DND-41 (cell line): ENCODE results near the gene KLHDC8A.
"Not testable (repeated sequence)": the region's sequence is repeated elsewhere in the genome, so short reads cannot be mapped to it uniquely, and the experiment has no call there.

Experiments
- ATAC-seq: fragments of 200-7000 bp; cut with Tn5 transposase; 3 replicates; pipeline ENCODE4 v1.9.1; 2021; ENCODE audit warnings: low read depth; ENCODE audit not compliant: insufficient read depth
- DNase-seq: peaks from one replicate; pipeline ENCODE4 v3.0.0-alpha.2; 2020
- H2AFZ ChIP-seq: 2 replicates; pipeline ENCODE4 v1.6.0; 2012; ENCODE audit warnings: low read depth, low read length
- H3K27ac ChIP-seq: 2 replicates; pipeline ENCODE4 v1.5.1; 2012; ENCODE audit warnings: low read length, inconsistent platforms
- H3K27me3 ChIP-seq: fragments of 200-600 bp; sonication (generic); 2 replicates; pipeline ENCODE4 v1.6.0; 2012; ENCODE audit warnings: low read length, mild to moderate bottlenecking, inconsistent platforms; ENCODE audit not compliant: insufficient read depth, poor library complexity
- H3K36me3 ChIP-seq: 2 replicates; pipeline ENCODE4 v1.5.1; 2012; ENCODE audit warnings: low read length, inconsistent platforms; ENCODE audit not compliant: insufficient read depth
- H3K4me1 ChIP-seq: 2 replicates; pipeline ENCODE4 v1.5.1; 2012; ENCODE audit warnings: mild to moderate bottlenecking, low read length; ENCODE audit not compliant: insufficient read depth
- H3K4me2 ChIP-seq: 2 replicates; pipeline ENCODE4 v1.6.0; 2012; ENCODE audit warnings: mild to moderate bottlenecking, moderate library complexity, low read length, inconsistent platforms; ENCODE audit not compliant: insufficient read depth
- H3K4me3 ChIP-seq, 2 experiments: fragments of 200-600 bp in 1 of 2; shearing (Covaris generic) in 1 of 2; 2 replicates each; pipeline ENCODE4 v1.5.1; 2012 to 2016; ENCODE audit warnings: inconsistent platforms in 2 of 2, low read length in 2 of 2, mild to moderate bottlenecking in 2 of 2, low read depth in 1 of 2, moderate library complexity in 1 of 2
- H3K79me2 ChIP-seq: 2 replicates; pipeline ENCODE4 v1.6.0; 2012; ENCODE audit warnings: low read length, inconsistent platforms; ENCODE audit not compliant: insufficient read depth
- H3K9ac ChIP-seq: 2 replicates; pipeline ENCODE4 v1.6.0; 2012; ENCODE audit warnings: low read depth, mild to moderate bottlenecking, inconsistent platforms, low read length, moderate library complexity
- H3K9me3 ChIP-seq: 2 replicates; pipeline ENCODE4 v1.5.1; 2012; ENCODE audit warnings: low read length, moderate library complexity, mild to moderate bottlenecking, inconsistent platforms; ENCODE audit not compliant: insufficient read depth, severe bottlenecking
- H4K20me1 ChIP-seq: 2 replicates; pipeline ENCODE4 v1.6.0; 2012; ENCODE audit warnings: low read length; ENCODE audit not compliant: insufficient read depth
- CTCF ChIP-seq: IDR thresholded peaks from 2 replicates; pipeline ENCODE4 v1.5.1; 2012; ENCODE audit warnings: borderline replicate concordance, low read length, moderate library complexity, mild to moderate bottlenecking; ENCODE audit not compliant: poor library complexity, severe bottlenecking; ENCODE audit errors: extremely low read depth
- EZH2 ChIP-seq: IDR thresholded peaks from 3 replicates; pipeline ENCODE4 v1.6.1; 2012; ENCODE audit warnings: borderline replicate concordance, low read depth, mild to moderate bottlenecking, moderate library complexity, low read length, inconsistent platforms; ENCODE audit not compliant: severe bottlenecking

KLHDC8A gene

DNA sequence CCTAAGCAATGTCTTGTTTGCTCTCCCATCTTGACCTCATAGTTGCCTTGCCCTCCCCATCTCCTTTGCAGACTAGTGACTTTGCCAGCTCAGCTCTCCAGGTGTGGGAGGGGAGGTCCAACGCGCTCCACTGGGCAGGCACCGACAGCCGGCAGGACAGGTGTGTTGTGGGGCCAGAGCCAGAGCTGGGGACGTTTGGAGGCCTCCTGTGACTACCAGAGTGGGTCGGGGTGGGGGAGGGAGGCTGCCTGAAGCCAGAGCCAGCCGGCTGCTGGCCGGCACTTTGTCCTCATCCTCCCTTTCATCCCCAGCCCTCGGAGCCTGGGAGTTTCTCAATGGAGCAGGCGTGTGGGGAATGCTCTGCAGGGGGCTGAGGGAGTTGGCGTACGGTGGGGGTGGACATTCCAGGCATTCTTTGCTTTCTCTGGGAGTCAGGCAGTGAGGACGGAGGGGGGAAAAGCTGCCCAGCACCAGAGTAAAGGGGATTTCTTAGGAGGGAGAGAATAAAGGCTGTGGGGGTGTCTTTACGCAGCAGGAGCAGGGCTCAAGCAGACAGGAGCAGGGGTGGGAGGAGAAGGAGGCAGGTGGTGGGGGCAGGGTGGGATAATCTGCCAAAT is 55.4 kb downstream of the KLHDC8A start:
- H3K27ac ChIP-seq, result no peak overlapping the region
- DNase-seq (no peak), ATAC-seq (no peak)
- no peaks in the 10 kb centered on the region for H3K4me1 ChIP-seq
- no peak for TF ChIP-seq EZH2
- no peak for TF ChIP-seq CTCF
- peaks cover 10% of the 10 kb centered on the region for H4K20me1 ChIP-seq
- H3K36me3 ChIP-seq, result no peaks in the 10 kb centered on the region
- H3K9me3 ChIP-seq, result no peaks in the 10 kb centered on the region
- no peak overlapping the region for H3K4me2 ChIP-seq
- no peak overlapping the region for H3K4me3 ChIP-seq
- H2AFZ ChIP-seq, result no peak overlapping the region
- H3K9ac ChIP-seq, result no peak overlapping the region
- no peaks in the 10 kb centered on the region for H3K79me2 ChIP-seq
- peaks cover 14% of the 10 kb centered on the region for H3K27me3 ChIP-seq

- no peaks in the 10 kb centered on the region for H3K79me2 ChIP-seq
- H3K9me3 ChIP-seq, result no peaks in the 10 kb centered on the region
- H4K20me1 ChIP-seq, result peaks cover 12% of the 10 kb centered on the region; the same call in 1 of the 2 replicates
- no peaks in the 10 kb centered on the region for H3K4me1 ChIP-seq
- no peaks in the 10 kb centered on the region for H3K36me3 ChIP-seq
- peaks cover 22% of the 10 kb centered on the region for H3K27me3 ChIP-seq
- no peak overlapping the region for H3K4me3 ChIP-seq
- no peak overlapping the region for H3K27ac ChIP-seq
- DNase-seq, result no peak
- no peak overlapping the region for H3K9ac ChIP-seq
- ATAC-seq, result no peak
- no peak overlapping the region for H3K4me2 ChIP-seq
- H2AFZ ChIP-seq, result no peak overlapping the region
- no peak for TF ChIP-seq CTCF
- no peak for TF ChIP-seq EZH2
These were observed 56.6 kb downstream of the KLHDC8A start for GRCh38 chr1:205300149-205300548.

DNA sequence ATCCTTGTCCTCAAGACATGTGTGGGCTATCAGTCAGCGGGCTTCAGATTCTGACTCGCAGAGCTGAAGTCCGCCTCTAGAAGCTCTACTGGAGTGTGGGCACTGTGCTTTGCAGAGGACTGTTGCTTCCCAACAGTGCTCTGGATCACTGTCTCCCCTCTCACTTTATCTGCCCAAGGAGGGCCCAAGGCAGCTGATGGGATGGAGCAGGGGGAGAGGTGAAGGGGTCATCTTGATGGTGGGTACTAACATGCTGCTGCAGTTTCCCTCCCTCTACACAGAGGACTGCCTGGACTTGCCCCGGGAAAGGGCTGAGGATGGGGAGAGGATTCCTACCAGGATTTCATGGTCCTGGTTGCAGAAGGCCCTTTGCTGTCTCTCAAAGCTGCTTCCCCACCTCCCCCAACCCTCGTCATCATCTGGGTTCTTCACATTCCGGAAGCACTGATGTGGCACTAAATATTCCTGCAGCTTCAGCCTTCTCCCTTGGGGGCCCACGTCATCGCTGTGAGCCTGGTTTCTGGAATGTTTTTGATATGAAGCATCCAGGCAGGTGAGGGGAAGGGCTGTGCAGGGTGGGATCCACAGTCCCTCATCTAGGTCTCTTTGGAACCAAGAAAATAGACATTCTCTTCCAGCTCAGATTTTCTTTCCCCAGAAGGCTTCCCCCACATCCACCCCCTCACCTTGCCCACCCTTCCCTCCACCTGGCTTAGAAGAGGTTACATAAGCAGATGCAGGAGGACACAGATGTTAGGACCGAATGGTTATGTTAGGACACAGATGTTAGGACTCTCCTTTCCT is 58.3 kb downstream of the KLHDC8A start:
- H3K27me3 ChIP-seq, result peaks cover 33% of the 10 kb centered on the region
- H3K36me3 ChIP-seq, result no peaks in the 10 kb centered on the region
- no peak overlapping the region for H2AFZ ChIP-seq
- H3K27ac ChIP-seq, result no peak overlapping the region
- TF ChIP-seq CTCF, result no peak
- TF ChIP-seq EZH2, result no peak
- DNase-seq (no peak), ATAC-seq (no peak)
- no peak overlapping the region for H3K9ac ChIP-seq
- no peaks in the 10 kb centered on the region for H3K79me2 ChIP-seq
- no peak overlapping the region for H3K4me3 ChIP-seq
- no peaks in the 10 kb centered on the region for H3K4me1 ChIP-seq
- H3K9me3 ChIP-seq, result no peaks in the 10 kb centered on the region
- peaks cover 16% of the 10 kb centered on the region for H4K20me1 ChIP-seq
- no peak overlapping the region for H3K4me2 ChIP-seq

DNA sequence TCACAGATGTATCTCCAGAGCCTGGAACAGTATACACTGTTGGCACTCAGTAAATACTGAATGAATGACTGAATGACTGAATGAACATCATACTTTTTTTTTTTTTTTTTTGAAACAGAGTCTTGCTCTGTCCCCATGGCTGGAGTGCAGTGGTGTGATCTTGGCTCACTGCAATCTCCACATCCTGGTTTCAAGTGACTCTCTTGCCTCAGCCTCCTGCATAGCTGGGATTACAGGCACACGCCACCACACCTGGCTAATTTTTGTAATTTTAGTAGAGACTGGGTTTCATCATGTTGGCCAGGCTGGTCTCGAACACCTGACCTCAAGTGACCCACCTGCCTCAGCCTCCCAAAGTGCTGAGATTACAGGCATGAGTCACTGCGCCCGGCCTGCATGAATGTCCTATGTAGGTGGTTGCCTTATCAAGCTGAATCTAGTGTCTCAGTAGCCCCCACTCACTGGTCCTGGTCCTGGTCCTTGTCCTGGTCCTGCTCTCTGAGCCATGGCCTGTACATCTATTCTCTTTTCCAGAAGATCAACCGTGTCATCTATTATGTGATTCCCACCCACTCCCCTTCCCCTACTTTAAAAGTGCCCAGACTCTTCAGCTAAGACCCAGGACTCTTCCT is 59.1 kb downstream of the KLHDC8A start:
- not testable (repeated sequence) for H3K4me1 ChIP-seq, ATAC-seq, H3K36me3 ChIP-seq, DNase-seq, H3K4me2 ChIP-seq, H3K27ac ChIP-seq, H3K9ac ChIP-seq, H2AFZ ChIP-seq, H3K79me2 ChIP-seq, H3K4me3 ChIP-seq, H3K9me3 ChIP-seq
- H4K20me1 ChIP-seq, result peaks cover 12% of the 10 kb centered on the region
- H3K27me3 ChIP-seq, result peaks cover 33% of the 10 kb centered on the region
